BLaER1 treated with 17β-estradiol and CSF1 and Interleukin-3, amounts not matched to agents 10 nM and 100 nM (cell line): ENCODE results near the gene GMPS.
A peak's percentile ranks its signal among the peaks of the same experiment; 100 is the strongest.

Experiments used
- H3K27ac ChIP-seq, 11 experiments: shearing (Covaris generic); formaldehyde crosslinking; 2 replicates each; pipeline ENCODE4 v1.8.1; 2022
- H3K27me3 ChIP-seq, 11 experiments: shearing (Covaris generic); formaldehyde crosslinking; 2 replicates each; pipeline ENCODE4 v1.8.1; 2022
- H3K36me3 ChIP-seq, 11 experiments: shearing (Covaris generic); formaldehyde crosslinking; 2 replicates each; pipeline ENCODE4 v1.8.1; 2022
- H3K4me1 ChIP-seq, 10 experiments: shearing (Covaris generic); formaldehyde crosslinking; 2 replicates each; pipeline ENCODE4 v1.8.1; 2022
- H3K4me2 ChIP-seq, 11 experiments: shearing (Covaris generic); formaldehyde crosslinking; 2 replicates each; pipeline ENCODE4 v1.8.1; 2022
- H3K4me3 ChIP-seq, 10 experiments: shearing (Covaris generic); formaldehyde crosslinking; 2 replicates each; pipeline ENCODE4 v1.8.1; 2022
- H3K9ac ChIP-seq, 11 experiments: shearing (Covaris generic); formaldehyde crosslinking; 2 replicates each; pipeline ENCODE4 v1.8.1; 2022
- H3K9me3 ChIP-seq, 11 experiments: shearing (Covaris generic); formaldehyde crosslinking; replicated peaks in 1 of 11; 2 replicates each; pipeline ENCODE4 v1.8.1; 2022
- H4K20me1 ChIP-seq, 11 experiments: shearing (Covaris generic); formaldehyde crosslinking; 2 replicates each; pipeline ENCODE4 v1.8.1; 2022
- Cebpa-rat ChIP-seq, 11 experiments: shearing (Covaris generic); IDR thresholded peaks; 2 replicates each; pipeline ENCODE4 v1.8.1; 2022

GMPS gene

GRCh38 chr3:155869691-155870090 is 759 bp upstream of the GMPS start:
- H3K9ac ChIP-seq, result peak overlapping the region; percentile 79 to 100 (median 98)
- H3K4me1 ChIP-seq, result peaks cover 17 to 35% (median 30%) of the 10 kb centered on the region in 10 experiments
- H3K36me3 ChIP-seq, result peaks cover 0 to 13% (median 4%) of the 10 kb centered on the region in 11 experiments; a peak in 6 of 22 replicates
- peaks cover 3 to 40% (median 33%) of the 10 kb centered on the region in 11 experiments; a peak in 20 of 22 replicates for H4K20me1 ChIP-seq
- no peaks in the 10 kb centered on the region for H3K9me3 ChIP-seq
- H3K27me3 ChIP-seq, result no peaks in the 10 kb centered on the region
- H3K4me2 ChIP-seq, result peak overlapping the region; percentile 73 to 92 (median 86)
- peak overlapping the region; percentile 88 to 99 (median 97) for H3K4me3 ChIP-seq
- peak overlapping the region; percentile 47 to 99 (median 91); a peak in 21 of 22 replicates for H3K27ac ChIP-seq
- TF ChIP-seq Cebpa-rat (IDR thresholded peaks at IDR 0.05), result no peak

- H3K4me1 ChIP-seq, result peaks cover 23 to 38% (median 32%) of the 10 kb centered on the region in 10 experiments
- peak overlapping the region; percentile 88 to 99 (median 97) for H3K4me3 ChIP-seq
- H3K9ac ChIP-seq, result peak overlapping the region; percentile 94 to 100 (median 98)
- H3K9me3 ChIP-seq, result no peaks in the 10 kb centered on the region
- H3K27ac ChIP-seq, result peak overlapping the region; percentile 87 to 99 (median 97)
- H3K27me3 ChIP-seq, result no peaks in the 10 kb centered on the region
- H3K4me2 ChIP-seq, result peak overlapping the region; percentile 76 to 92 (median 88)
- peaks cover 16 to 55% (median 48%) of the 10 kb centered on the region in 11 experiments; a peak in 20 of 22 replicates for H4K20me1 ChIP-seq
- H3K36me3 ChIP-seq, result peaks cover 0 to 27% (median 11%) of the 10 kb centered on the region in 11 experiments; a peak in 11 of 22 replicates
- no peak for TF ChIP-seq Cebpa-rat (IDR thresholded peaks at IDR 0.05)
Observed at GRCh38 chr3:155870945-155871745, 695 bp downstream of the GMPS start.

GRCh38 chr3:155871746-155872158 is 1.3 kb downstream of the GMPS start:
- Histone ChIP-seq H3K27me3 (no peaks in the 10 kb centered on the region), H3K9me3 (no peaks in the 10 kb centered on the region), H3K9ac (peak overlapping the region; percentile 94 to 100 (median 98)), H3K36me3 (peaks cover 0 to 32% (median 15%) of the 10 kb centered on the region in 11 experiments; a peak in 11 of 22 replicates), H3K27ac (peak overlapping the region; percentile 87 to 99 (median 97)), H4K20me1 (peaks cover 19 to 61% (median 54%) of the 10 kb centered on the region in 11 experiments; a peak in 20 of 22 replicates), H3K4me1 (peaks cover 23 to 39% (median 32%) of the 10 kb centered on the region in 10 experiments), H3K4me3 (peak overlapping the region; percentile 88 to 99 (median 97)), H3K4me2 (peak overlapping the region; percentile 76 to 92 (median 88))
- no peak for TF ChIP-seq Cebpa-rat (IDR thresholded peaks at IDR 0.05)

- Histone ChIP-seq H3K4me3 (peak overlapping the region; percentile 88 to 99 (median 97); a peak in 17 of 20 replicates), H3K4me2 (peak overlapping the region; percentile 76 to 92 (median 88)), H3K4me1 (peaks cover 23 to 39% (median 32%) of the 10 kb centered on the region in 10 experiments), H3K27me3 (no peaks in the 10 kb centered on the region), H4K20me1 (peaks cover 26 to 74% (median 66%) of the 10 kb centered on the region in 11 experiments; a peak in 20 of 22 replicates), H3K9ac (peak overlapping the region; percentile 62 to 100 (median 97)), H3K36me3 (peaks cover 0 to 46% (median 22%) of the 10 kb centered on the region in 11 experiments; a peak in 13 of 22 replicates), H3K9me3 (peaks cover 0 to 9% (median 0%) of the 10 kb centered on the region in 11 experiments; a peak in 2 of 22 replicates), H3K27ac (peak overlapping the region in 10 of 11 experiments; percentile 37 to 99 (median 97); a peak in 19 of 22 replicates)
- peak in 3 of 11 experiments; percentile 19 to 64 (median 55); a peak in 3 of 22 replicates for TF ChIP-seq Cebpa-rat (IDR thresholded peaks at IDR 0.05)
Observed at GRCh38 chr3:155872904-155873646, 2.6 kb downstream of the GMPS start.

GRCh38 chr3:155876037-155876436 is 5.6 kb downstream of the GMPS start:
- Histone ChIP-seq H3K27ac (no peak overlapping the region), H3K4me3 (no peak overlapping the region), H3K27me3 (no peaks in the 10 kb centered on the region), H3K9me3 (peaks cover 0 to 23% (median 0%) of the 10 kb centered on the region in 11 experiments; a peak in 5 of 22 replicates), H3K4me2 (peak overlapping the region in 1 of 11 experiments; percentile 7; a peak in 1 of 22 replicates), H3K36me3 (peaks cover 0 to 59% (median 23%) of the 10 kb centered on the region in 11 experiments; a peak in 14 of 22 replicates), H3K9ac (no peak overlapping the region), H4K20me1 (peaks cover 44 to 100% (median 96%) of the 10 kb centered on the region in 11 experiments; a peak in 20 of 22 replicates), H3K4me1 (peaks cover 19 to 45% (median 35%) of the 10 kb centered on the region in 10 experiments)
- TF ChIP-seq Cebpa-rat (IDR thresholded peaks at IDR 0.05), result no peak

DNA sequence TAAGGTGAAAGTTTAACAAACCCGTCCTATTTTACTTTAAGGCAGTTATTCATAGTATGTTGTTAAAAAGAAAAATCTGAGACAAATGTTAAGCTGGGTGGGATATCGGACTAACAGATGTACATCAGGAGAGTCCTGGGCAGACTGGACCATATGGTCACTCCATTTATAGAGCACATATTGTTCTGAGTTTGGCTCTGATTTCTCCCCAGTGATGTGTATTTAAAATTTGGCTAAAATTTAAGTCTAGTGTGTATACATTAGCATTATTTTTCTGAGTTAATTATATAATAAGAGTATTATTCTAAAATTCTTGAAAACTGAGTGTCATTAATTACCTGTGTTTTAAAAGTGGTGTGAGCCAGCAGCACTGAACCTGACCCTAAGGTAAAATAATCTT is 6.1 kb downstream of the GMPS start:
- Histone ChIP-seq H3K27me3 (no peaks in the 10 kb centered on the region), H3K4me3 (no peak overlapping the region), H3K36me3 (peaks cover 0 to 59% (median 23%) of the 10 kb centered on the region in 11 experiments; a peak in 14 of 22 replicates), H3K4me2 (0 out of 22 replicates have a peak overlapping the region, but pooled peaks of 1 of the 11 experiments have one; percentile 7), H4K20me1 (peaks cover 49 to 100% (median 98%) of the 10 kb centered on the region in 11 experiments; a peak in 20 of 22 replicates), H3K4me1 (peaks cover 24 to 49% (median 39%) of the 10 kb centered on the region in 10 experiments), H3K9ac (no peak overlapping the region), H3K27ac (no peak overlapping the region), H3K9me3 (peaks cover 0 to 23% (median 0%) of the 10 kb centered on the region in 11 experiments; a peak in 5 of 22 replicates)
- no peak for TF ChIP-seq Cebpa-rat (IDR thresholded peaks at IDR 0.05)

DNA sequence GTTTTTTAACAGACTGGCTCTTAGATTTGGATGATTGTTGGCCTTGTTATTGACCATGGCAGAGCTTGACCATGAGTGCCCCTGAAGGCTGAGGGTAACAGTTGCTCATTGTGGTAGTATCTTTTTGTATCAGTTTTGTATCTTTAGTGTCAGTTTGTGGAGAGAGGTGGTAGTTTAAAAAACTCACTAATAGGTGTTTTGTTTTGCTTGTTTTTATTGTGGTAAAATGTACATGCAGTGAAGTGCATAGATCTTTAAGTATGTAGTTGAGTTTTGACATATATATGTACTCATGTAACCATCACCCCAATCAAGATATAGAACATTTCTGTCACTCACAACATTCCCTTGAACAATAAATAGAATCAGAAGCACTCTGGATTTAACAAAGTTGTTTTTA is 9.8 kb downstream of the GMPS start:
- peak overlapping the region in 8 of 11 experiments; percentile 2 to 74 (median 24); a peak in 11 of 22 replicates for H3K4me2 ChIP-seq
- peaks cover 0 to 23% (median 0%) of the 10 kb centered on the region in 11 experiments; a peak in 5 of 22 replicates for H3K9me3 ChIP-seq
- no peaks in the 10 kb centered on the region for H3K27me3 ChIP-seq
- no peak overlapping the region for H3K27ac ChIP-seq
- no peak overlapping the region for H3K9ac ChIP-seq
- H3K4me3 ChIP-seq, result no peak overlapping the region
- H4K20me1 ChIP-seq, result peaks cover 46 to 100% (median 98%) of the 10 kb centered on the region in 11 experiments; a peak in 20 of 22 replicates
- H3K4me1 ChIP-seq, result peaks cover 12 to 32% (median 25%) of the 10 kb centered on the region in 10 experiments; a peak in 19 of 20 replicates
- TF ChIP-seq Cebpa-rat (IDR thresholded peaks at IDR 0.05), result no peak
- H3K36me3 ChIP-seq, result peaks cover 0 to 40% (median 17%) of the 10 kb centered on the region in 11 experiments; a peak in 14 of 22 replicates

GRCh38 chr3:155884292-155884691 is 13.8 kb downstream of the GMPS start:
- H3K27me3 ChIP-seq, result no peaks in the 10 kb centered on the region
- H3K36me3 ChIP-seq, result peaks cover 0 to 6% (median 0%) of the 10 kb centered on the region in 11 experiments; a peak in 5 of 22 replicates
- TF ChIP-seq Cebpa-rat (IDR thresholded peaks at IDR 0.05), result no peak
- H3K4me2 ChIP-seq, result 0 out of 22 replicates have a peak overlapping the region, but pooled peaks of 1 of the 11 experiments have one; percentile 9
- H3K9me3 ChIP-seq, result peaks cover 0 to 4% (median 0%) of the 10 kb centered on the region in 11 experiments; a peak in 2 of 22 replicates
- no peak overlapping the region for H3K9ac ChIP-seq
- no peak overlapping the region for H3K4me3 ChIP-seq
- H3K27ac ChIP-seq, result no peak overlapping the region
- H4K20me1 ChIP-seq, result peaks cover 43 to 100% (median 100%) of the 10 kb centered on the region in 11 experiments; a peak in 21 of 22 replicates
- peaks cover 23 to 40% (median 31%) of the 10 kb centered on the region in 10 experiments for H3K4me1 ChIP-seq
